Keratinocyte (primary cell): Measurements from ENCODE around the gene OXSR1. TPM values are rescaled to one million over a fixed set of nuclear protein-coding genes. Genes with fewer than 3 reads are reported as not detected.
"Not testable (repeated sequence)": the region's sequence is repeated elsewhere in the genome, so short reads cannot be mapped to it uniquely, and the experiment has no call there.

Experiments used
- DNase-seq: peaks from one replicate; pipeline ENCODE4 v3.0.0-alpha.2; 2011; ENCODE audit warnings: low read depth, missing footprints, low spot score
- FAIRE-seq: peaks from 2 replicates; lab custom pipeline; 2011; peaks lifted over from hg19 to GRCh38; lab: Jason Lieb, UNC
- H2AFZ ChIP-seq: 2 replicates; pipeline ENCODE4 v1.6.0; 2012; ENCODE audit warnings: low read length, control low read depth, inconsistent platforms; ENCODE audit not compliant: control insufficient read depth
- H3K27ac ChIP-seq: 2 replicates; pipeline ENCODE4 v1.5.1; 2011; ENCODE audit warnings: low read length; ENCODE audit not compliant: control insufficient read depth, insufficient read depth
- H3K27me3 ChIP-seq: 3 replicates; pipeline ENCODE4 v1.6.0; 2011; ENCODE audit warnings: low read length; ENCODE audit not compliant: control insufficient read depth, insufficient read depth; ENCODE audit errors: extremely low read depth
- H3K36me3 ChIP-seq, 2 experiments: 2 replicates in 1 of 2; 3 replicates in 1 of 2; pipeline ENCODE4 v1.5.1; 2011; ENCODE audit warnings: low read length in 2 of 2, mild to moderate bottlenecking in 1 of 2; ENCODE audit not compliant: control insufficient read depth in 2 of 2, insufficient read depth in 2 of 2; ENCODE audit errors: extremely low read depth in 1 of 2
- H3K4me1 ChIP-seq: 3 replicates; pipeline ENCODE4 v1.5.1; 2011; ENCODE audit warnings: low read length; ENCODE audit not compliant: control insufficient read depth, insufficient read depth; ENCODE audit errors: extremely low read depth
- H3K4me2 ChIP-seq: 3 replicates; pipeline ENCODE4 v1.6.0; 2011; ENCODE audit warnings: low read depth, low read length; ENCODE audit not compliant: control insufficient read depth, insufficient read depth; ENCODE audit errors: extremely low read depth
- H3K4me3 ChIP-seq, 3 experiments: fragments of 200-600 bp in 1 of 3; sonication (generic) in 1 of 3; 2 replicates in 2 of 3; 3 replicates in 1 of 3; pipeline ENCODE4 v1.5.1; 2011 to 2016; ENCODE audit warnings: low read length in 3 of 3, mild to moderate bottlenecking in 3 of 3, control low read depth in 2 of 3, inconsistent platforms in 1 of 3, low read depth in 1 of 3, mixed read lengths in 1 of 3, mixed run types in 1 of 3, moderate library complexity in 1 of 3; ENCODE audit not compliant: control insufficient read depth in 2 of 3, insufficient read depth in 2 of 3; ENCODE audit errors: extremely low read depth in 1 of 3
- H3K79me2 ChIP-seq: 2 replicates; pipeline ENCODE4 v1.6.0; 2012; ENCODE audit warnings: low read length; ENCODE audit not compliant: control insufficient read depth, insufficient read depth
- H3K9ac ChIP-seq: 3 replicates; pipeline ENCODE4 v1.6.0; 2011; ENCODE audit warnings: low read length; ENCODE audit not compliant: control insufficient read depth, insufficient read depth; ENCODE audit errors: extremely low read depth
- H3K9me1 ChIP-seq: 3 replicates; pipeline ENCODE4 v1.6.0; 2011; ENCODE audit warnings: low read length; ENCODE audit not compliant: control insufficient read depth, insufficient read depth; ENCODE audit errors: extremely low read depth
- H3K9me3 ChIP-seq: 2 replicates; pipeline ENCODE4 v1.5.1; 2012; ENCODE audit warnings: low read depth, low read length; ENCODE audit not compliant: control insufficient read depth
- H4K20me1 ChIP-seq: 3 replicates; pipeline ENCODE4 v1.6.0; 2011; ENCODE audit warnings: low read length; ENCODE audit not compliant: control insufficient read depth, insufficient read depth; ENCODE audit errors: extremely low read depth
- EZH2 ChIP-seq: IDR thresholded peaks from one replicate; pipeline ENCODE4 v1.6.1; 2012; ENCODE audit warnings: inconsistent platforms, mild to moderate bottlenecking, low read length, moderate library complexity
- dilution Hi-C: fragments of 300-500 bp; cut with MboI; formaldehyde crosslinking; loops from one replicate; pipeline ENCODE4 v1.7.0; 2020; ENCODE audit warnings: low sequenced_read_pairs; ENCODE audit not compliant: extremely low pct_ligation_motif_present
- polyA plus RNA-seq, 5 experiments: library from polyadenylated mRNA; depleted of rRNA in 3 of 5; stranded (reverse) in 3 of 5; stranded (forward) in 1 of 5; unstranded in 1 of 5; fragments of >200 nt; gene quantifications; 1 replicate in 1 of 5; 2 replicates in 3 of 5; 3 replicates in 1 of 5; pipeline versions ENCODE4 v1.2.1 to v1.2.3, GENCODE V29; 2011 to 2012; ENCODE audit warnings: missing spikeins in 2 of 5, low read depth in 1 of 5, low replicate concordance in 1 of 5
- TF ChIP-seq, protein P1 (sequence below), 3 experiments: IDR thresholded peaks in 1 of 3; conservative IDR thresholded peaks in 1 of 3; optimal IDR thresholded peaks in 1 of 3; 2 replicates in 2 of 3; 3 replicates in 1 of 3; pipeline versions ENCODE3 to v1.5.1; 2011; ENCODE audit warnings: low read length in 3 of 3, mild to moderate bottlenecking in 3 of 3, moderate library complexity in 2 of 3, control low read depth in 1 of 3, inconsistent platforms in 1 of 3; ENCODE audit not compliant: insufficient read depth in 2 of 3; ENCODE audit errors: extremely low read depth in 1 of 3

The OXSR1 gene
- polyA plus RNA-seq, 1 donor (not counting 4 experiments of a cell fraction or from before 2014, with no cell fraction given) = 77.0 TPM

DNA sequence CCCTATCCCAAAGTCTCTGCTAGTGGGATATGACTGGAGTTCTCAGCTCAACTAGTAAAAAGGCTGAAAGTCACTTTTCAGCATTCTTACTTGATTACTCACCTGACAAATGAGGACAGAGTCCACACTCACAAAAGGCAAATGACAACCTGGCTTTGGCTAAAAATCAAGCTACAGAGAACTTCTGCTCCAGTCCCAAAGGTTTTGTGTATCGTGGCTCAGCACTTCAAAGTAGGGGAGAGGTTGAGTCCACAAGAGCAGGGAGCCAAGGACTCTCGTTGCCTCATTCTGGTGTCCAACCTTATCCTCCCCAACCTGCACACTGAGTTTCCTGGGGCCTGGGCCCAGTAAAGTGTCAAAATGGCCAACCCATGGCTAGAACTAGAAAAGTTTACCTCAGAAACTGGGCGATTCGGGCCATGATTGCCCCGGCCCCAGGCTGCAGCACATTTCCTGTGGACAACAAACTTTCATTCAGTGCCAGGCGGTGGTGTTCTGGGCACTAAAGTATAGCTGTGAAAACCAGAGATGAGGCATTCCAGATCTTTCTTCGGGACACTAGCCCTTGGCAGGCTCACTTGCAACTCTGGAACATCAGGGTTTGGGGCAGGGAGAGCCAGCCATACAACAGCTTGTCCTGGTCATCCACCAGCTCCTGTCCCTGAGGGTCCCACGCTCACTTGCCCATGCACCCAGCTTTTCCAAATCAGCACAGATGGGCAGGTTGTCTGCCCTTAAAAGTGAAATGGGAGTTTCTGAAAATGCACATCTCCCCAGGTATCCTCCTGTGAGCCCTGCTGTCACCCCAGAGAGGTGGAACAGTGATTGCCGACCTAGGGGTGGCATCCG, 31.6 kb upstream of the OXSR1 start:
- H3K9ac ChIP-seq = no peak overlapping the region
- DNase-seq = no peak

DNA sequence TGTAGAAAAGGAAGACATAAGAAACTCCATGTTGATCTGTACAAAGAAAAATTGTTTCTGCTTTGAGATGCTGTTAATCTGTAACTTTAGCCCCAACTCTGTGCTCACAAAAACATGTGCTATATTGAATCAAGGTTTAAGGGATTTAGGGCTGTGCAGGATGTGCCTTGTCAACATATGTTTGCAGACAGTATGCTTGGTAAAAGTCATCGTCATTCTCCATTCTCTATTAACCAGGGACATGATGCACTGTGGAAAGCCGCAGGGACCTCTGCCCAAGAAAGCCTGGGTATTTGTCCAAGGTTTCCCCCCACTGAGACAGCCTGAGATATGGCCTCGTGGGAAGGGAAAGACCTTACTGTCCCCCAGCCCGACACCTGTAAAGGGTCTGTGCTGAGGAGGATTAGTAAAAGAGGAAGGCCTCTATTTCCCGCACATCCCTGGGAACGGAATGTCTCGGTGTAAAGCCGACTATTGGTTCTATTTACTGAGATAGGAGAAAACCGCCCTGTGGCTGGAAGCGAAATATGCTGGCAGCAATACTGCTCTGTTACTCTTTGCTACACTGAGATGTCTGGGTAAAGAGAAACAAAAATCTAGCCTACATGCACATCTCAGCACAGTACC, 30.7 kb upstream of the OXSR1 start:
- DNase-seq, H3K4me2 ChIP-seq, dilution Hi-C loops, H3K4me3 ChIP-seq, H4K20me1 ChIP-seq, H3K9me1 ChIP-seq, H3K27ac ChIP-seq, H3K9me3 ChIP-seq, H3K27me3 ChIP-seq, FAIRE-seq, H2AFZ ChIP-seq, H3K9ac ChIP-seq: not testable (repeated sequence)
- peaks cover 39% of the 10 kb centered on the region for H3K79me2 ChIP-seq
- H3K4me1 ChIP-seq = peaks cover 30% of the 10 kb centered on the region
- peaks cover 19 to 34% of the 10 kb centered on the region in 2 experiments for H3K36me3 ChIP-seq

More for the DNA sequence above, 31.6 kb upstream of the OXSR1 start:
- Histone ChIP-seq H3K79me2 (peaks cover 31% of the 10 kb centered on the region), H3K27me3 (no peaks in the 10 kb centered on the region), H2AFZ (no peak overlapping the region), H3K9me3 (no peaks in the 10 kb centered on the region), H3K4me3 (no peak overlapping the region), H3K36me3 (peaks cover 25 to 41% of the 10 kb centered on the region in 2 experiments), H3K4me2 (peak overlapping the region; percentile 20), H3K9me1 (no peaks in the 10 kb centered on the region), H3K27ac (no peak overlapping the region), H3K4me1 (peaks cover 26% of the 10 kb centered on the region), H4K20me1 (no peaks in the 10 kb centered on the region)
- dilution Hi-C loops = no loop called here
- FAIRE-seq = no peak
- TF ChIP-seq EZH2 = no peak
- TF ChIP-seq, protein P1, sequence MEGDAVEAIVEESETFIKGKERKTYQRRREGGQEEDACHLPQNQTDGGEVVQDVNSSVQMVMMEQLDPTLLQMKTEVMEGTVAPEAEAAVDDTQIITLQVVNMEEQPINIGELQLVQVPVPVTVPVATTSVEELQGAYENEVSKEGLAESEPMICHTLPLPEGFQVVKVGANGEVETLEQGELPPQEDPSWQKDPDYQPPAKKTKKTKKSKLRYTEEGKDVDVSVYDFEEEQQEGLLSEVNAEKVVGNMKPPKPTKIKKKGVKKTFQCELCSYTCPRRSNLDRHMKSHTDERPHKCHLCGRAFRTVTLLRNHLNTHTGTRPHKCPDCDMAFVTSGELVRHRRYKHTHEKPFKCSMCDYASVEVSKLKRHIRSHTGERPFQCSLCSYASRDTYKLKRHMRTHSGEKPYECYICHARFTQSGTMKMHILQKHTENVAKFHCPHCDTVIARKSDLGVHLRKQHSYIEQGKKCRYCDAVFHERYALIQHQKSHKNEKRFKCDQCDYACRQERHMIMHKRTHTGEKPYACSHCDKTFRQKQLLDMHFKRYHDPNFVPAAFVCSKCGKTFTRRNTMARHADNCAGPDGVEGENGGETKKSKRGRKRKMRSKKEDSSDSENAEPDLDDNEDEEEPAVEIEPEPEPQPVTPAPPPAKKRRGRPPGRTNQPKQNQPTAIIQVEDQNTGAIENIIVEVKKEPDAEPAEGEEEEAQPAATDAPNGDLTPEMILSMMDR (optimal IDR thresholded peaks at IDR 0.05 in 1 of 3, IDR thresholded peaks at IDR 0.05 in 1 of 3, conservative IDR thresholded peaks at IDR 0.05 in 1 of 3; ENCODE audit: extremely low read depth in 1 of 3, insufficient read depth in 2 of 3, low read length in 3 of 3) = no peak

DNA sequence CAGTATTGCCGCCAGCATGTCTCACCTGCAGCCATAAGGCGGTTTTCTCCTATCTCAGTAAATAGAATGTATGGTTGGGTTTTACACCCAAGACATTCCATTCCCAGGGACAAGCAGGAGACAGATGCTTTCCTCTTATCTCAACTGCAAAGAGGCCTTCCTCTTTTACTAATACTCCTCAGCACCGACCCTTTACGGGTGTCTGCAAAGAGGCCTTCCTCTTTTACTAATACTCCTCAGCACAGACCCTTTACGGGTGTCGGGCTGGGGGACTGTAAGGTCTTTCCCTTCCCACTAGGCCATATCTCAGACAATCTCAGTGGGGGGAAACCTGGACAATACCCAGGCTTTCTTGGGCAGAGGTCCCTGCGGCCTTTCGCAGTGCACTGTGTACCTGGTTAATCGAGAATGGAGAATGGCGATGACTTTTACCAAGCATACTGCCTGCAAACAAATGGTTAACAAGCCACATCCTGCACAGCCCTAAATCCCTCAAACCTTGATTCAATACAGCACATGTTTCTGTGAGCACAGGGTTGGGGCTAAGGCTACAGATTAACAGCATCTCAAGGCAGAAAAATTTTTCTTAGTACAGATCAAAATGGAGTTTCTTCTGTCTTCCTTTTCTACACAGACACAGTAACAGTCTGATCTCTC, 29.6 kb upstream of the OXSR1 start:
- H4K20me1 ChIP-seq, H3K9me1 ChIP-seq, H3K27me3 ChIP-seq, DNase-seq, H3K9me3 ChIP-seq, dilution Hi-C loops, FAIRE-seq: not testable (repeated sequence)
- Histone ChIP-seq H3K4me2 (peak overlapping the region; percentile 89), H3K4me3 (peak overlapping the region; percentile 81 to 91 (median 83)), H3K27ac (peak overlapping the region; percentile 90), H3K4me1 (peaks cover 40% of the 10 kb centered on the region), H3K9ac (peak overlapping the region; percentile 85), H3K79me2 (peaks cover 50% of the 10 kb centered on the region), H3K36me3 (peaks cover 15 to 37% of the 10 kb centered on the region in 2 experiments), H2AFZ (peak overlapping the region; percentile 4)
